Heart left ventricle (tissue), 16 donors: ENCODE measurements around the gene REPS2. TPM values are rescaled to one million over a fixed set of nuclear protein-coding genes. Genes with fewer than 3 reads are reported as not detected.

ENCODE experiments used
- ATAC-seq, 4 donors: fragments of 200-7000 bp; cut with Tn5 transposase; one replicate each; pipeline ENCODE4 v1.9.1; 2020 to 2022; ENCODE audit warnings: moderate library complexity in 4 of 4, mild to moderate bottlenecking in 3 of 4, moderate number of reproducible peaks in 1 of 4
- DNase-seq, 5 donors: peaks; one replicate each; pipeline ENCODE4 v3.0.0-alpha.2; 2020
- H3K27ac ChIP-seq, 12 donors: fragments of 200-600 bp; sonication (generic) in 4 of 12; one replicate each; pipeline versions ENCODE4 v1.5.0 to v1.8.0; 2016 to 2022; ENCODE audit warnings: mild to moderate bottlenecking in 2 of 12
- H3K27me3 ChIP-seq, 9 donors: fragments of 200-600 bp; sonication (generic) in 2 of 9; one replicate each; pipeline versions ENCODE4 v1.5.1 to v1.8.0; 2016 to 2022; ENCODE audit warnings: mild to moderate bottlenecking in 3 of 9
- H3K36me3 ChIP-seq, 9 donors: fragments of 200-600 bp; sonication (generic) in 2 of 9; one replicate each; pipeline versions ENCODE4 v1.5.0 to v1.8.0; 2018 to 2022; ENCODE audit warnings: mild to moderate bottlenecking in 2 of 9
- H3K4me1 ChIP-seq, 12 donors: fragments of 200-600 bp; sonication (generic) in 4 of 12; one replicate each; pipeline versions ENCODE4 v1.5.0 to v1.8.0; 2016 to 2022; ENCODE audit warnings: mild to moderate bottlenecking in 3 of 12
- H3K4me3 ChIP-seq, 12 donors: fragments of 200-600 bp; sonication (generic) in 4 of 12; one replicate each; pipeline versions ENCODE4 v1.5.0 to v1.8.0; 2017 to 2022; ENCODE audit warnings: mild to moderate bottlenecking in 9 of 12, moderate library complexity in 4 of 12
- H3K9me3 ChIP-seq, 12 donors: fragments of 200-600 bp; sonication (generic) in 4 of 12; one replicate each; pipeline versions ENCODE4 v1.5.0 to v1.8.0; 2016 to 2022; ENCODE audit warnings: mild to moderate bottlenecking in 1 of 12
- POLR2A ChIP-seq, 2 donors: fragments of 450-650 bp; IDR thresholded peaks; one replicate each; pipeline ENCODE4 v1.6.1; 2017; ENCODE audit warnings: antibody characterized with exemption in 2 of 2, mild to moderate bottlenecking in 2 of 2, moderate library complexity in 2 of 2
- WGBS, 4 donors: extraction: QIAGEN DNeasy Blood & Tissue Kit in 2 of 4; methylation state at CpG; one replicate each; pipeline versions ENCODE4 v1.1.5 to v1.1.7; 2013 to 2018; 5-methylcytosine and 5-hydroxymethylcytosine counted together
- intact Hi-C, 10 donors: fragments of 100-400 bp; cut with DNase I; formaldehyde crosslinking; loops; one replicate each; pipeline versions ENCODE4 v1.11.1 to v1.14.2; 2022
- polyA plus RNA-seq, 2 donors: library from polyadenylated mRNA; stranded (reverse); fragments of 200-250 nt; gene quantifications; one replicate each; pipeline ENCODE4 v1.2.3, GENCODE V29; 2013
- total RNA-seq, 9 donors: library from RNA; depleted of rRNA in 2 of 9; stranded (reverse); fragments of >200 nt in 2 of 9; fragmentation: NEBNext Ultra II Directional in 3 of 9; extraction: Animal tissue kit (Norgen Biotek cat#: 25700) in 3 of 9; gene quantifications; one replicate each; pipeline versions ENCODE4 v1.1.0 to v1.2.4, GENCODE V29; 2016 to 2023
- TF ChIP-seq, protein P1 (sequence below), 12 donors: fragments of 200-600 bp; sonication (generic) in 4 of 12; IDR thresholded peaks; one replicate each; pipeline versions ENCODE4 v1.5.0 to v1.8.0; 2018 to 2022; ENCODE audit warnings: antibody characterized with exemption in 12 of 12, mild to moderate bottlenecking in 5 of 12
- donor health status: ischemic (EF 13 %, LVEDD 7.1; RV severe dilation, severe dysfunction).
- donor health status: healthy with polysubstance abuse.
- donor health status: DM: no; HTN: yes; CAD: no.
- donor health status: DM: no; HTN: no; CAD: no.
- donor health status: ischemic (EF 25% LVEDD 6.9; RV normal size, moderate dysfunction).
- donor health status: ischemic (EF 25% LVEDD 5.7; RV mildly dilated, moderate dysfunction).
- donor health status: healthy.
- donor health status: DM: yes; HTN: yes; CAD: no.
- donor health status: ischemic (EF 35%, LVEDD 5.7; RV mildly dilated, moderate dysfunction).
- donor health status: nonischemic (EF 11% LVEDD 7.7; RV severe dilation, severe dysfunction).
- donor health status: DM: yes; HTN: yes; CAD: no.
- donor health status: PGD.
- donor health status: ischemic (EF 29% LVEDD 5.4; RV normal size, mild dysfunction).
- donor health status: nonischemic (EF 23%, LVEDD 6.1; RV moderate dilation, normal function).

The REPS2 gene
- total and polyA plus RNA-seq, 11 donors = 0.89 to 11.9 (median 6.5) TPM

DNA sequence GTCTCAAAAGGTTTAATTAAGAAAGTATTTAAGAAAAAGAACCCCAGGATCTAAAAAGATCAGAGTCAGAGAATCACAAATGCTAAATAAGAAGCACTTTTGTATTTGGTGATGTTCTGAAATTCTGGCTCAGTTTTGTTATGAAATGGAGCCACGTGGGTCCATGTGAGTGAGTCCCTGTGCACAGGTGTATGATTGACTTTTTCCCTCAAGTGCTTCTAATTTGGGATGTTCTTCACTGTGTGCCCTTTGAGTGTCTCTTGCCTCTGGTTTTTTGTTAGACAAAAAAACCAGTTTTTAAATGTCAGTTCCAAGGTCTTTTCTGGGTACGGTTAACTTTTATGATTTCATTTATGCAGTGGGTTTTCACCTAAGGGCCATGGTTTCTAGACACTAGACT lies 44.4 kb downstream of the REPS2 start:
- 58 to 76% (median 68%) methylated on average over 2 of the region's 2 CpGs for WGBS, 4 donors
- TF ChIP-seq POLR2A (IDR thresholded peaks at IDR 0.05) = no peak
- TF ChIP-seq, protein P1, sequence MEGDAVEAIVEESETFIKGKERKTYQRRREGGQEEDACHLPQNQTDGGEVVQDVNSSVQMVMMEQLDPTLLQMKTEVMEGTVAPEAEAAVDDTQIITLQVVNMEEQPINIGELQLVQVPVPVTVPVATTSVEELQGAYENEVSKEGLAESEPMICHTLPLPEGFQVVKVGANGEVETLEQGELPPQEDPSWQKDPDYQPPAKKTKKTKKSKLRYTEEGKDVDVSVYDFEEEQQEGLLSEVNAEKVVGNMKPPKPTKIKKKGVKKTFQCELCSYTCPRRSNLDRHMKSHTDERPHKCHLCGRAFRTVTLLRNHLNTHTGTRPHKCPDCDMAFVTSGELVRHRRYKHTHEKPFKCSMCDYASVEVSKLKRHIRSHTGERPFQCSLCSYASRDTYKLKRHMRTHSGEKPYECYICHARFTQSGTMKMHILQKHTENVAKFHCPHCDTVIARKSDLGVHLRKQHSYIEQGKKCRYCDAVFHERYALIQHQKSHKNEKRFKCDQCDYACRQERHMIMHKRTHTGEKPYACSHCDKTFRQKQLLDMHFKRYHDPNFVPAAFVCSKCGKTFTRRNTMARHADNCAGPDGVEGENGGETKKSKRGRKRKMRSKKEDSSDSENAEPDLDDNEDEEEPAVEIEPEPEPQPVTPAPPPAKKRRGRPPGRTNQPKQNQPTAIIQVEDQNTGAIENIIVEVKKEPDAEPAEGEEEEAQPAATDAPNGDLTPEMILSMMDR (IDR thresholded peaks at IDR 0.05) = no peak
- H3K27me3 ChIP-seq = peaks cover 0 to 29% (median 0%) of the 10 kb centered on the region in 9 donors
- ATAC-seq (no peak), DNase-seq (no peak)
- intact Hi-C loops = no loop called here
- H3K9me3 ChIP-seq = peaks cover 0 to 6% (median 0%) of the 10 kb centered on the region in 12 donors
- no peak overlapping the region for H3K27ac ChIP-seq
- H3K4me3 ChIP-seq = no peak overlapping the region
- H3K4me1 ChIP-seq = no peaks in the 10 kb centered on the region
- H3K36me3 ChIP-seq = no peaks in the 10 kb centered on the region

DNA sequence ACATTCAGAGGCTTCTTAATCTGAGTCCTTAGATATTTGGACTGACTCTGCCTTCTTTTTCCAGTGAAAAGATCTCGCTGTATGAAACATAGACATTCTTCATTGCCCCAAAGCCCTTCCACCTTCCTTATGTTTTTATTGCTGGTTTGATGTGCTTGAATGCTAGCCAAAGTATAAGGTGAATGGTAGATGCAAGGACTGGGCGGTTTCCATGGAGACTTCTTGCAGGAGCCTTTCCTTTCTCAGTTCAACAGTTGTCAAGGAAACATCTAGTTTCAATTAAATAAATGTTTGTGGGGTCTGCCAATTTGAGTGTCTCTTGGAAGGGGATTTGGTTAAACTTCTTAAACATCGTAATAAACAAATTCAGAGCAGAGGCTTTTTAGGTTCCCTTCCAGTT lies 46.0 kb downstream of the REPS2 start:
- no peak overlapping the region for H3K27ac ChIP-seq
- H3K4me1 ChIP-seq = no peaks in the 10 kb centered on the region
- TF ChIP-seq, protein P1 (IDR thresholded peaks at IDR 0.05) = no peak
- TF ChIP-seq POLR2A (IDR thresholded peaks at IDR 0.05) = no peak
- no peaks in the 10 kb centered on the region for H3K36me3 ChIP-seq
- H3K9me3 ChIP-seq = peaks cover 0 to 6% (median 0%) of the 10 kb centered on the region in 12 donors
- H3K4me3 ChIP-seq = no peak overlapping the region
- ATAC-seq = no peak
- H3K27me3 ChIP-seq = peaks cover 0 to 25% (median 0%) of the 10 kb centered on the region in 9 donors
- 68 to 97% (median 84%) methylated on average over 3 of the region's 3 CpGs for WGBS, 4 donors
- intact Hi-C loops = no loop called here
- no peak for DNase-seq

DNA sequence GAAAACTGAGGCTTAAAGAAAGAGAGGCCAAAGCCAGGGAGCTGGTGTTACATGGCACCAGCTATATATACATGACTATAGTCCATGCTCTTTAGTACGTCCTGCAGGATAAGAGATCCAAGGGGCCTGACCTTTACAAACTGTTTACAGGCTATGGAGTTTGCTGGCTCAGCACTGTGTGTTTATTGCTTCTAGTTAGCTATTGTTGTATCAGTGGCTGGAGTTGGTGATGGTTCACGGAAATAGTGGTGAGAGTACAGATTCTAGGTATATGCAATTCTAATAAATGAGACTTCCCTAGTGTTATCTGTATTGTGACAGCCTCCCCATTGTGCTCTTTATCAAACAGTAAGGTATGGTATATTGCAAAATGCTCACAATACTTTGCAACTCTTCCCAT lies 46.5 kb downstream of the REPS2 start:
- no peaks in the 10 kb centered on the region for H3K4me1 ChIP-seq
- peaks cover 0 to 2% (median 0%) of the 10 kb centered on the region in 12 donors for H3K9me3 ChIP-seq
- no peak overlapping the region for H3K4me3 ChIP-seq
- WGBS, 4 donors = 73 to 87% (median 79%) methylated on average over 2 of the region's 2 CpGs
- intact Hi-C loops = no loop called here
- DNase-seq = no peak
- no peak overlapping the region for H3K27ac ChIP-seq
- TF ChIP-seq, protein P1 (IDR thresholded peaks at IDR 0.05) = no peak
- no peak for TF ChIP-seq POLR2A (IDR thresholded peaks at IDR 0.05)
- H3K36me3 ChIP-seq = no peaks in the 10 kb centered on the region
- ATAC-seq = no peak
- peaks cover 0 to 28% (median 0%) of the 10 kb centered on the region in 9 donors for H3K27me3 ChIP-seq

- TF ChIP-seq, protein P1 (IDR thresholded peaks at IDR 0.05) = no peak
- TF ChIP-seq POLR2A (IDR thresholded peaks at IDR 0.05) = no peak
- whole genome bisulfite sequencing, 4 donors = 66 to 97% (median 91%) methylated on average over 4 of the region's 4 CpGs
- ATAC-seq = no peak
- no peaks in the 10 kb centered on the region for H3K36me3 ChIP-seq
- intact Hi-C loops = no loop called here
- no peak overlapping the region for H3K4me3 ChIP-seq
- peaks cover 0 to 32% (median 0%) of the 10 kb centered on the region in 9 donors for H3K27me3 ChIP-seq
- DNase-seq = no peak
- no peaks in the 10 kb centered on the region for H3K9me3 ChIP-seq
- H3K27ac ChIP-seq = no peak overlapping the region
- H3K4me1 ChIP-seq = no peaks in the 10 kb centered on the region
Measured at GRCh38 chrX:16993791-16994318, 47.4 kb downstream of the REPS2 start.
